Nephron (organoid): ENCODE data around the gene ABCC3.
A peak's percentile ranks its signal among the peaks of the same experiment; 100 is the strongest.

ENCODE experiments used
- H3K27ac Mint-ChIP-seq, 3 experiments: 2 replicates each; pipeline ENCODE4 v1.8.0; 2020; ENCODE audit warnings: mixed read lengths in 3 of 3, mild to moderate bottlenecking in 2 of 3, moderate library complexity in 1 of 3
- H3K27me3 Mint-ChIP-seq: 2 replicates; pipeline ENCODE4 v1.8.0; 2021; ENCODE audit warnings: low read depth, mild to moderate bottlenecking, moderate library complexity, mixed read lengths
- H3K36me3 Mint-ChIP-seq: 2 replicates; pipeline ENCODE4 v1.8.0; 2020; ENCODE audit warnings: low read depth, mixed read lengths
- H3K4me1 Mint-ChIP-seq: 2 replicates; pipeline ENCODE4 v1.8.0; 2020; ENCODE audit warnings: mixed read lengths
- H3K4me3 Mint-ChIP-seq, 3 experiments: 2 replicates each; pipeline ENCODE4 v1.8.0; 2020; ENCODE audit warnings: mild to moderate bottlenecking in 3 of 3, mixed read lengths in 3 of 3, moderate library complexity in 2 of 3
- H3K9me3 Mint-ChIP-seq: 2 replicates; pipeline ENCODE4 v1.8.0; 2020; ENCODE audit warnings: mixed read lengths
- CTCF ChIP-seq, 3 experiments: fragments of 200-600 bp; sonication (generic); IDR thresholded peaks; one replicate each; pipeline ENCODE4 v1.5.0; 2021; ENCODE audit warnings: antibody characterized with exemption in 3 of 3; ENCODE audit not compliant: unreplicated experiment in 3 of 3

The ABCC3 gene

GRCh38 chr17:50697062-50697461, 62.4 kb downstream of the ABCC3 start:
- H3K36me3 Mint-ChIP-seq = peaks cover 81% of the 10 kb centered on the region
- no peak for TF ChIP-seq CTCF (IDR thresholded peaks at IDR 0.05; ENCODE audit: unreplicated experiment in 3 of 3)

GRCh38 chr17:50697663-50698272, 63.1 kb downstream of the ABCC3 start:
- H3K4me3 Mint-ChIP-seq = no peak overlapping the region
- H3K4me1 Mint-ChIP-seq = peaks cover 20% of the 10 kb centered on the region
- peak overlapping the region in 2 of 3 experiments; percentile 91 to 92 for H3K27ac Mint-ChIP-seq
- no peaks in the 10 kb centered on the region for H3K9me3 Mint-ChIP-seq
- peak in 2 of 3 experiments; percentile 16 to 25 for TF ChIP-seq CTCF (IDR thresholded peaks at IDR 0.05; ENCODE audit: unreplicated experiment in 3 of 3)
- no peaks in the 10 kb centered on the region for H3K27me3 Mint-ChIP-seq
- H3K36me3 Mint-ChIP-seq = peaks cover 79% of the 10 kb centered on the region

More at GRCh38 chr17:50697062-50697461, 62.4 kb downstream of the ABCC3 start:
- Mint-ChIP-seq H3K27me3 (no peaks in the 10 kb centered on the region), H3K4me3 (no peak overlapping the region), H3K9me3 (no peaks in the 10 kb centered on the region), H3K27ac (peak overlapping the region; percentile 86 to 92 (median 91)), H3K4me1 (peaks cover 27% of the 10 kb centered on the region)

GRCh38 chr17:50699410-50699809, 64.7 kb downstream of the ABCC3 start:
- Mint-ChIP-seq H3K4me3 (no peak overlapping the region), H3K9me3 (no peaks in the 10 kb centered on the region), H3K27ac (no peak overlapping the region), H3K4me1 (peaks cover 19% of the 10 kb centered on the region), H3K27me3 (no peaks in the 10 kb centered on the region), H3K36me3 (peaks cover 79% of the 10 kb centered on the region)
- no peak for TF ChIP-seq CTCF (IDR thresholded peaks at IDR 0.05; ENCODE audit: unreplicated experiment in 3 of 3)

GRCh38 chr17:50703162-50703561, 68.5 kb downstream of the ABCC3 start:
- Mint-ChIP-seq H3K4me1 (peaks cover 20% of the 10 kb centered on the region), H3K36me3 (peaks cover 49% of the 10 kb centered on the region), H3K4me3 (peak overlapping the region; percentile 44 to 70 (median 58)), H3K27me3 (no peaks in the 10 kb centered on the region), H3K27ac (peak overlapping the region in 1 of 3 experiments; percentile 34), H3K9me3 (no peaks in the 10 kb centered on the region)
- no peak for TF ChIP-seq CTCF (IDR thresholded peaks at IDR 0.05; ENCODE audit: unreplicated experiment in 3 of 3)

GRCh38 chr17:50707289-50708049, 72.8 kb downstream of the ABCC3 start, which contains the start of gene ANKRD40:
ANKRD40 (minus strand) TSS chr17:50707914; CDS start chr17:50707654, 260 bp downstream.
- peak within 1 kb of the TSS; percentile 93 to 99 (median 96) for H3K4me3 Mint-ChIP-seq
- no peak for TF ChIP-seq CTCF (IDR thresholded peaks at IDR 0.05; ENCODE audit: unreplicated experiment in 3 of 3)

More at GRCh38 chr17:50707289-50708049, 72.8 kb downstream of the ABCC3 start, which contains the start of gene ANKRD40:
- Mint-ChIP-seq H3K36me3 (peaks cover 14% of the 10 kb centered on the region), H3K9me3 (no peaks in the 10 kb centered on the region), H3K4me1 (peaks cover 36% of the 10 kb centered on the region), H3K27ac (peak within 1 kb of the TSS; percentile 97 to 98 (median 98)), H3K27me3 (no peaks in the 10 kb centered on the region)
